CD4-positive, CD25-positive, alpha-beta regulatory T cell (primary cell): ENCODE measurements around the gene RIIAD1. TPM values are rescaled to one million over a fixed set of nuclear protein-coding genes. Genes with fewer than 3 reads are reported as not detected.

Experiments used
- ATAC-seq, 2 donors: fragments of 150-1000 bp; cut with Tn5 transposase; one replicate each; pipeline ENCODE4 v1.10.0; 2021; ENCODE audit warnings: low read depth in 2 of 2, moderate number of reproducible peaks in 2 of 2, moderate library complexity in 1 of 2
- DNase-seq, 3 donors: peaks; one replicate each; pipeline versions ENCODE4 v3.0.0 to v3.0.0-alpha.2; 2012 to 2022; ENCODE audit warnings: mixed read lengths in 1 of 3
- H3K27ac ChIP-seq: one replicate; pipeline ENCODE4 v1.7.0; 2013; ENCODE audit warnings: mild to moderate bottlenecking, low read length; ENCODE audit not compliant: insufficient read depth, poor library complexity, severe bottlenecking
- H3K27me3 ChIP-seq: one replicate; pipeline ENCODE4 v1.7.0; 2013; ENCODE audit warnings: low read length; ENCODE audit not compliant: control insufficient read depth, insufficient read depth
- H3K36me3 ChIP-seq: one replicate; pipeline ENCODE4 v1.7.0; 2013; ENCODE audit warnings: mild to moderate bottlenecking, low read length, moderate library complexity; ENCODE audit not compliant: control insufficient read depth, insufficient read depth
- H3K4me1 ChIP-seq: 2 replicates; pipeline ENCODE4 v1.7.0; 2013; ENCODE audit warnings: mild to moderate bottlenecking, low read length; ENCODE audit not compliant: insufficient read depth, control insufficient read depth, poor library complexity, severe bottlenecking
- H3K4me3 ChIP-seq: one replicate; pipeline ENCODE4 v1.7.0; 2013; ENCODE audit warnings: low read depth, mild to moderate bottlenecking, low read length, moderate library complexity
- H3K9me3 ChIP-seq, 2 experiments: 1 replicate in 1 of 2; 2 replicates in 1 of 2; pipeline ENCODE4 v1.7.0; 2013; ENCODE audit warnings: low read length in 2 of 2, mild to moderate bottlenecking in 1 of 2, moderate library complexity in 1 of 2; ENCODE audit not compliant: control insufficient read depth in 2 of 2
- H3K27ac Mint-ChIP-seq, 3 donors: one replicate each; pipeline ENCODE4 v1.8.0; 2020 to 2022; ENCODE audit warnings: mild to moderate bottlenecking in 3 of 3, mixed read lengths in 3 of 3, moderate library complexity in 2 of 3
- H3K27me3 Mint-ChIP-seq: one replicate; pipeline ENCODE4 v1.8.0; 2022; ENCODE audit warnings: mild to moderate bottlenecking, mixed read lengths
- H3K36me3 Mint-ChIP-seq: one replicate; pipeline ENCODE4 v1.8.0; 2020; ENCODE audit warnings: mixed read lengths
- H3K4me1 Mint-ChIP-seq, 4 donors: one replicate each; pipeline ENCODE4 v1.8.0; 2020 to 2022; ENCODE audit warnings: mixed read lengths in 4 of 4, mild to moderate bottlenecking in 1 of 4
- H3K4me3 Mint-ChIP-seq, 4 donors: one replicate each; pipeline ENCODE4 v1.8.0; 2020 to 2022; ENCODE audit warnings: mild to moderate bottlenecking in 4 of 4, mixed read lengths in 4 of 4, moderate library complexity in 3 of 4
- H3K9me3 Mint-ChIP-seq, 7 donors: one replicate each; pipeline ENCODE4 v1.8.0; 2020 to 2022; ENCODE audit warnings: mixed read lengths in 7 of 7, mild to moderate bottlenecking in 3 of 7, moderate library complexity in 2 of 7
- polyA plus RNA-seq, 4 donors: library from polyadenylated mRNA; unstranded; fragments of 300-500 nt; fragmentation: Illumina TruSeq; gene quantifications; one replicate each; pipeline ENCODE4 v1.2.3, GENCODE V29; 2021
- total RNA-seq: library from RNA; stranded (reverse); gene quantifications from one replicate; pipeline ENCODE4 v1.2.3, GENCODE V29; 2022

Gene RIIAD1
- total and polyA plus RNA-seq, 5 donors from 2014 or later, result not detected

DNA sequence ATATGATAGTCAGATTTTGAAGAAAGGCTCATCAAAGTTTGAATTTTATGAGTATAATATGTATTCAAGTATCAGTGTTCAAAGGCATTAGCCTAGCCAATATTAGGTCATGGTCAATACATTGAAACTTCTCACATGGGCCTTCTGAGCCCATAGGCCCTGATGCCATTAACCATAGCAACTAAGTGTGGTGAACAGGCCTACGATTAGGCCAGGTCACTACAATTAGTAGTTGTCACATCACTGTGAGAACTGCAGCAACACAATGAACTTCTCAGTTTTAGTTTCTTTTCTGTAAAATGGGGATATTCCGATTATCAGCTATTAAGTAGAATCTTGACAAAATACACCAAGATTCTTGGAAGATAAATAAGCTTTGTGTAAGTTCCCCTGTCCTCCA is 34.8 kb upstream of the RIIAD1 start:
- Histone ChIP-seq H3K27me3 (no peaks in the 10 kb centered on the region), H3K4me3 (no peak overlapping the region), H3K36me3 (peaks cover 21% of the 10 kb centered on the region), H3K9me3 (no peaks in the 10 kb centered on the region), H3K27ac (no peak overlapping the region), H3K4me1 (no peaks in the 10 kb centered on the region)
- no peak for DNase-seq
- Mint-ChIP-seq H3K27me3 (no peaks in the 10 kb centered on the region), H3K27ac (no peak overlapping the region), H3K4me1 (peaks cover under 1 to 9% (median 3%) of the 10 kb centered on the region in 4 donors), H3K4me3 (no peak overlapping the region), H3K36me3 (peaks cover 27% of the 10 kb centered on the region), H3K9me3 (no peaks in the 10 kb centered on the region)
- no peak for ATAC-seq

GRCh38 chr1:151689494-151689893 is 31.8 kb upstream of the RIIAD1 start:
- Mint-ChIP-seq H3K4me3 (no peak overlapping the region), H3K27me3 (no peaks in the 10 kb centered on the region), H3K4me1 (peaks cover 3 to 12% (median 6%) of the 10 kb centered on the region in 4 donors), H3K36me3 (peaks cover 39% of the 10 kb centered on the region), H3K9me3 (no peaks in the 10 kb centered on the region), H3K27ac (no peak overlapping the region)
- DNase-seq (no peak), ATAC-seq (no peak)
- no peaks in the 10 kb centered on the region for H3K4me1 ChIP-seq
- no peak overlapping the region for H3K27ac ChIP-seq
- H3K36me3 ChIP-seq, result peaks cover 38% of the 10 kb centered on the region
- no peaks in the 10 kb centered on the region for H3K9me3 ChIP-seq
- H3K4me3 ChIP-seq, result no peak overlapping the region
- no peaks in the 10 kb centered on the region for H3K27me3 ChIP-seq

- H3K27ac Mint-ChIP-seq, result peak overlapping the region in 1 of 3 donors; percentile 65
- ATAC-seq, result no peak
These were observed 29.1 kb upstream of the RIIAD1 start for GRCh38 chr1:151692226-151692625.

GRCh38 chr1:151693057-151693651 is 28.2 kb upstream of the RIIAD1 start:
- H3K9me3 ChIP-seq, result no peaks in the 10 kb centered on the region
- Mint-ChIP-seq H3K27ac (peak overlapping the region in 2 of 3 donors; percentile 14 to 38), H3K9me3 (no peaks in the 10 kb centered on the region), H3K4me3 (no peak overlapping the region), H3K27me3 (no peaks in the 10 kb centered on the region), H3K4me1 (peaks cover 0 to 12% (median 6%) of the 10 kb centered on the region in 4 donors), H3K36me3 (peaks cover 40% of the 10 kb centered on the region)
- DNase-seq, result peak in 1 of 3 donors; percentile 16
- H3K36me3 ChIP-seq, result peaks cover 40% of the 10 kb centered on the region
- no peaks in the 10 kb centered on the region for H3K27me3 ChIP-seq
- no peaks in the 10 kb centered on the region for H3K4me1 ChIP-seq
- H3K27ac ChIP-seq, result no peak overlapping the region
- no peak overlapping the region for H3K4me3 ChIP-seq
- no peak for ATAC-seq

More at GRCh38 chr1:151692226-151692625, 29.1 kb upstream of the RIIAD1 start:
- Histone ChIP-seq H3K4me1 (no peaks in the 10 kb centered on the region), H3K27me3 (no peaks in the 10 kb centered on the region), H3K36me3 (peaks cover 35% of the 10 kb centered on the region), H3K9me3 (no peaks in the 10 kb centered on the region), H3K27ac (no peak overlapping the region), H3K4me3 (no peak overlapping the region)
- no peaks in the 10 kb centered on the region for H3K27me3 Mint-ChIP-seq
- H3K4me3 Mint-ChIP-seq, result no peak overlapping the region
- H3K36me3 Mint-ChIP-seq, result peaks cover 40% of the 10 kb centered on the region
- DNase-seq, result no peak
- H3K9me3 Mint-ChIP-seq, result no peaks in the 10 kb centered on the region
- H3K4me1 Mint-ChIP-seq, result peaks cover 0 to 12% (median 6%) of the 10 kb centered on the region in 4 donors

- H3K27me3 ChIP-seq, result no peaks in the 10 kb centered on the region
- H3K36me3 Mint-ChIP-seq, result peaks cover 33% of the 10 kb centered on the region
These were observed 19.8 kb upstream of the RIIAD1 start for GRCh38 chr1:151701515-151701914.

GRCh38 chr1:151702936-151703335 is 18.4 kb upstream of the RIIAD1 start:
- Histone ChIP-seq H3K36me3 (peaks cover 24% of the 10 kb centered on the region), H3K9me3 (no peaks in the 10 kb centered on the region), H3K4me1 (peaks cover 6% of the 10 kb centered on the region), H3K27me3 (no peaks in the 10 kb centered on the region), H3K4me3 (no peak overlapping the region), H3K27ac (no peak overlapping the region)
- no peak overlapping the region for H3K4me3 Mint-ChIP-seq
- no peaks in the 10 kb centered on the region for H3K9me3 Mint-ChIP-seq
- ATAC-seq (no peak), DNase-seq (no peak)
- H3K36me3 Mint-ChIP-seq, result peaks cover 24% of the 10 kb centered on the region
- peaks cover 0 to 21% (median 2%) of the 10 kb centered on the region in 4 donors for H3K4me1 Mint-ChIP-seq
- H3K27me3 Mint-ChIP-seq, result no peaks in the 10 kb centered on the region
- peak overlapping the region in 1 of 3 donors; percentile 84 for H3K27ac Mint-ChIP-seq

More at GRCh38 chr1:151701515-151701914, 19.8 kb upstream of the RIIAD1 start:
- Histone ChIP-seq H3K36me3 (peaks cover 36% of the 10 kb centered on the region), H3K9me3 (no peaks in the 10 kb centered on the region), H3K4me3 (no peak overlapping the region), H3K4me1 (peaks cover 6% of the 10 kb centered on the region), H3K27ac (no peak overlapping the region)
- Mint-ChIP-seq H3K27me3 (no peaks in the 10 kb centered on the region), H3K4me1 (peaks cover 0 to 15% (median 2%) of the 10 kb centered on the region in 4 donors), H3K4me3 (no peak overlapping the region), H3K27ac (no peak overlapping the region), H3K9me3 (no peaks in the 10 kb centered on the region)
- DNase-seq, result no peak
- no peak for ATAC-seq

DNA sequence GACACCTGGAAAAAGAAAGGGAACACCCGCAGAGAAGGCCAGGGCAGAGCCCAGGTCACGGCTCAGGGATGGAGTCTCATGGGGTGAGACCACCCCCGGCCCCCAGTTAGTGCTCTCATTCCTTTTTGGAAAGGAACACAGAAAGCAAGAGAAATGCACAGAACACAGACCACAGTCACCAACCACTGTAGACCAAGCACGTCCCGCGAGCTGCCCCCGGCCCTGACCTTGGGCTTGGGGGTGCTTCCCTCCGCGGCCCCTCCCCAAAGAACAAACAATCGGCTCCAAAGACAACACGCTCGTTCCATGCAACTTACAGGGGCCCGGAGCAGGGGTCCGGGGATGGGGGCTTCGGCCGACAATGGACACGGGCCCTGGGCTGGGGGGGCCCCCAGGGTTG is 17.5 kb upstream of the RIIAD1 start:
- peaks cover 6% of the 10 kb centered on the region for H3K4me1 ChIP-seq
- H3K36me3 ChIP-seq, result peaks cover 16% of the 10 kb centered on the region
- no peaks in the 10 kb centered on the region for H3K27me3 Mint-ChIP-seq
- ATAC-seq, result no peak
- no peak overlapping the region for H3K27ac ChIP-seq
- H3K4me3 ChIP-seq, result no peak overlapping the region
- H3K27me3 ChIP-seq, result no peaks in the 10 kb centered on the region
- H3K4me1 Mint-ChIP-seq, result peaks cover 0 to 21% (median 2%) of the 10 kb centered on the region in 4 donors
- DNase-seq, result no peak
- H3K36me3 Mint-ChIP-seq, result peaks cover 19% of the 10 kb centered on the region
- no peak overlapping the region for H3K4me3 Mint-ChIP-seq
- no peaks in the 10 kb centered on the region for H3K9me3 Mint-ChIP-seq
- H3K27ac Mint-ChIP-seq, result peak overlapping the region in 2 of 3 donors; percentile 60 to 76
- H3K9me3 ChIP-seq, result no peaks in the 10 kb centered on the region

DNA sequence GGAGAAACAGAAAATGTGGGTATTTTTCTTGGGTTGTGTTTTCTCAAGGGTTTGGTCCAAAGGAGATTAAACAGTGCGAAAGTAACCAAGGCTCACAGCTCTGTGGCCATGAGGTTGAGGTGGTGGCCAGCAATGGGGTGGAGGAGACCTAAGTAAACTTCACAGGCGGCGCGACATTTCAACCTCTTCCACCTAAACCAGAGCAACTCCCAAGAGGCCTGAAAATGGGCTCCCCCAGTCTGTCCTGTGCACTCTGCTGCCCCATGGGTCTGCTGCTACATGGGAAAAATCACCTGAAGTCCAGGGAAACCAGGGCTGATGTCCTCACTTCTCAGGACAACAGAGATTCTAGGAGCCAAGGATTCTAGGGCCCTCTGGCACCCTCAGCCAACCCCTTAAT is 17.1 kb upstream of the RIIAD1 start:
- Histone ChIP-seq H3K4me3 (no peak overlapping the region), H3K9me3 (no peaks in the 10 kb centered on the region), H3K27me3 (no peaks in the 10 kb centered on the region), H3K27ac (no peak overlapping the region), H3K4me1 (peaks cover 6% of the 10 kb centered on the region), H3K36me3 (peaks cover 11% of the 10 kb centered on the region)
- Mint-ChIP-seq H3K27me3 (no peaks in the 10 kb centered on the region), H3K4me3 (no peak overlapping the region), H3K36me3 (peaks cover 18% of the 10 kb centered on the region), H3K9me3 (no peaks in the 10 kb centered on the region), H3K4me1 (peaks cover 0 to 21% (median 2%) of the 10 kb centered on the region in 4 donors), H3K27ac (peak overlapping the region in 1 of 3 donors; percentile 52)
- DNase-seq (no peak), ATAC-seq (no peak)
